D721Med (cell line): ENCODE results near the gene SPRY4.
"Not testable (repeated sequence)": the region's sequence is repeated elsewhere in the genome, so short reads cannot be mapped to it uniquely, and the experiment has no call there.

Source experiments
- DNase-seq: peaks from one replicate; pipeline ENCODE4 v3.0.0; 2011; ENCODE audit warnings: low spot score; ENCODE audit not compliant: insufficient read length
- FAIRE-seq: peaks from 2 replicates; lab custom pipeline; 2011; peaks lifted over from hg19 to GRCh38; lab: Jason Lieb, UNC
- CTCF ChIP-seq: IDR thresholded peaks from 2 replicates; pipeline ENCODE4 v1.5.1; 2012; ENCODE audit warnings: mild to moderate bottlenecking, control low read depth; ENCODE audit not compliant: insufficient read depth; ENCODE audit errors: missing control alignments

Gene SPRY4

GRCh38 chr5:142324871-142325724 is at the start of gene SPRY4:
Gene SPRY4 (minus strand): TSS chr5:142325021. CDS start chr5:142315108, 9,913 bp downstream.
- no peak for TF ChIP-seq CTCF
- peak; percentile 65 for DNase-seq
- FAIRE-seq, result no peak

- TF ChIP-seq CTCF, result no peak
- FAIRE-seq, result no peak
- no peak for DNase-seq
Measured at GRCh38 chr5:142368529-142368928, 43.7 kb upstream of the SPRY4 start.

- no peak for TF ChIP-seq CTCF
- no peak for FAIRE-seq
- DNase-seq, result no peak
Measured at GRCh38 chr5:142366007-142366406, 41.2 kb upstream of the SPRY4 start.

- DNase-seq (no peak), FAIRE-seq (no peak)
- no peak for TF ChIP-seq CTCF
Measured at GRCh38 chr5:142364251-142365145, 39.7 kb upstream of the SPRY4 start.

- no peak for TF ChIP-seq CTCF
- DNase-seq, result no peak
- no peak for FAIRE-seq
Measured at GRCh38 chr5:142363619-142363963, 38.8 kb upstream of the SPRY4 start.

GRCh38 chr5:142362193-142362592 is 37.4 kb upstream of the SPRY4 start:
- not testable (repeated sequence) for FAIRE-seq, DNase-seq

GRCh38 chr5:142360607-142361120 is 35.8 kb upstream of the SPRY4 start:
- no peak for DNase-seq
- no peak for FAIRE-seq

More at GRCh38 chr5:142360607-142361120, 35.8 kb upstream of the SPRY4 start:
- TF ChIP-seq CTCF, result no peak
